Activated B cell treated with CpG ODN at 0.5 μM for 24 hours (primary cell): ENCODE results near the gene SPATS2. TPM values are rescaled to one million over a fixed set of nuclear protein-coding genes. Genes with fewer than 3 reads are reported as not detected.

ENCODE experiments used
- ATAC-seq: fragments of 200-7000 bp; cut with Tn5 transposase; one replicate; pipeline ENCODE4 v1.10.0; 2021; ENCODE audit warnings: low read depth, mild to moderate bottlenecking, moderate library complexity
- CTCF ChIA-PET: fragments of 350-600 bp; sonication (Branson Sonifier 250); formaldehyde crosslinking; loops from one replicate; lab custom pipeline; 2021; ENCODE audit warnings: antibody characterized with exemption; lab: Charles Lee
- POLR2A ChIA-PET: fragments of 350-600 bp; sonication (Branson Sonifier 250); formaldehyde crosslinking; loops from one replicate; lab custom pipeline; 2021; ENCODE audit warnings: antibody characterized with exemption; lab: Charles Lee
- DNase-seq: peaks from one replicate; pipeline ENCODE4 v3.0.0; 2022
- H3K27ac Mint-ChIP-seq: one replicate; pipeline ENCODE4 v1.8.0; 2020; ENCODE audit warnings: mixed read lengths
- H3K27me3 Mint-ChIP-seq: one replicate; pipeline ENCODE4 v1.8.0; 2021; ENCODE audit warnings: mixed read lengths
- H3K36me3 Mint-ChIP-seq: one replicate; pipeline ENCODE4 v1.8.0; 2021; ENCODE audit warnings: low read depth, mixed read lengths
- H3K4me1 Mint-ChIP-seq: one replicate; pipeline ENCODE4 v1.8.0; 2021; ENCODE audit warnings: mixed read lengths
- H3K4me3 Mint-ChIP-seq: one replicate; pipeline ENCODE4 v1.8.0; 2020; ENCODE audit warnings: mild to moderate bottlenecking, mixed read lengths
- H3K9me3 Mint-ChIP-seq: one replicate; pipeline ENCODE4 v1.8.0; 2020; ENCODE audit warnings: mixed read lengths
- CTCF ChIP-seq: fragments of 200-600 bp; IDR thresholded peaks from one replicate; pipeline ENCODE4 v1.8.0; 2022; ENCODE audit warnings: antibody characterized with exemption, mild to moderate bottlenecking
- intact Hi-C: fragments of 100-400 bp; cut with micrococcal nuclease; formaldehyde crosslinking; loops from one replicate; pipeline ENCODE4 v1.15.1; 2024
- total RNA-seq: library from RNA; stranded (reverse); gene quantifications from 2 replicates; pipeline ENCODE4 v1.2.3, GENCODE V29; 2022

Gene SPATS2
- total RNA-seq, 1 donor from 2014 or later, result 18.9 TPM

DNA sequence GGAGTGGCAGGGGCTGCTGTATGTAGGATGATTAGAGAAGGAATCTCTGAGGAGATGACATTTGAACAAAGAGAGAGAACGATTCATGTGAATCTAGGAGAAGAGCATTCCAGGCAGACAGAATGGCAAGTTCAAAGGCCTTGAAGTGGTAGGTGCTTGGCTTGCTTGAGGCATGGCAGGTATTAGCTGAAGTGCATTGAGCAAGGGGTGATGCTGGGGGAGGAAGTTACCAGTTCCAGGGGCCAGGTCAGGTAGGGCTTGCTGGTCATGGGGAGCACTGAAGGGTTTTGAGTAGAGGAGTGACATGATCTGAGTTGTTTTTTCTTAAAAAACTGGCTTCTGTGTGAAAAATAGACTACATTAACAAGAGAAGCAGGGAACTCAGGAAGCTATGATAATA, 71.8 kb downstream of the SPATS2 start:
- no peaks in the 10 kb centered on the region for H3K9me3 Mint-ChIP-seq
- no peak for TF ChIP-seq CTCF
- H3K27ac Mint-ChIP-seq, result no peak overlapping the region
- DNase-seq, result no peak
- ChIA-PET POLR2A (no interaction called here), CTCF (interaction anchor here (0.6 kb wide), 1 partner anchor 78 kb away, joined by 3 read pairs; no protein-coding TSS in a partner anchor)
- H3K4me1 Mint-ChIP-seq, result peaks cover 2% of the 10 kb centered on the region
- no peak overlapping the region for H3K4me3 Mint-ChIP-seq
- no peaks in the 10 kb centered on the region for H3K27me3 Mint-ChIP-seq
- ATAC-seq, result no peak
- peaks cover 7% of the 10 kb centered on the region for H3K36me3 Mint-ChIP-seq
- intact Hi-C loops, result no loop called here

DNA sequence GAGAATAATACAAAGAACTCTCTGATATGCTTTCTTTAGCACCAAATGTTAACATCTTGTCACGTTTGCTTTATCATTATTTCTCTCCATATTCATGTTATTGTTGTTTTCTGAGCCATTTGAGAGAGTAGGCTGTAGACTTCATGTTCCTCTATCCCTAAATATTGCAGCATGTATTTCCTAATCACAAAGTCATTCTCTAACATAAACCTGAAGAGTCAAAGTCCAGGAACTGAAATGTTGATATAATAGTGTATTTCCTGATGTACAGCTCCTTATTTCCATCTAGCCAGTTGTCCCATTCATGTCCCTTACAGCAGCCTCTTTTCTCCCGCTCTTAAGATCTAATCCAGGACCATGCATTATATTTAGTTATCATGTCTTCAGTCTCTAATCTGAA, 72.8 kb downstream of the SPATS2 start:
- DNase-seq (no peak), ATAC-seq (no peak)
- TF ChIP-seq CTCF, result no peak
- Mint-ChIP-seq H3K9me3 (no peaks in the 10 kb centered on the region), H3K27me3 (no peaks in the 10 kb centered on the region), H3K4me3 (no peak overlapping the region), H3K4me1 (no peaks in the 10 kb centered on the region), H3K27ac (no peak overlapping the region), H3K36me3 (peaks cover 7% of the 10 kb centered on the region)
- CTCF ChIA-PET, result interaction anchor here (0.7 kb wide), 1 partner anchor 81 kb away, joined by 3 read pairs; no protein-coding TSS in a partner anchor
- intact Hi-C loops, result no loop called here
- POLR2A ChIA-PET, result interaction anchor here (0.7 kb wide), 2 partner anchors 251 to 420 kb away, joined by 6 to 7 read pairs; partner anchors contain the start of gene TUBA1A

- no peak overlapping the region for H3K4me3 Mint-ChIP-seq
- intact Hi-C loops, result no loop called here
- no peak overlapping the region for H3K27ac Mint-ChIP-seq
- no peaks in the 10 kb centered on the region for H3K9me3 Mint-ChIP-seq
- TF ChIP-seq CTCF, result no peak
- POLR2A ChIA-PET, result interaction anchor here (0.6 kb wide), 1 partner anchor 180 kb away, joined by 8 read pairs; the partner anchor contains the start of gene PRPF40B
- no peak for DNase-seq
- H3K27me3 Mint-ChIP-seq, result no peaks in the 10 kb centered on the region
- no peaks in the 10 kb centered on the region for H3K4me1 Mint-ChIP-seq
- CTCF ChIA-PET, result interaction anchor here (0.6 to 1.8 kb wide), 3 partner anchors 14 to 84 kb away, joined by 3 to 6 read pairs (median 3); no protein-coding TSS in a partner anchor
- peaks cover 7% of the 10 kb centered on the region for H3K36me3 Mint-ChIP-seq
- ATAC-seq, result no peak
Measured at GRCh38 chr12:49442915-49443314, 75.7 kb downstream of the SPATS2 start.

DNA sequence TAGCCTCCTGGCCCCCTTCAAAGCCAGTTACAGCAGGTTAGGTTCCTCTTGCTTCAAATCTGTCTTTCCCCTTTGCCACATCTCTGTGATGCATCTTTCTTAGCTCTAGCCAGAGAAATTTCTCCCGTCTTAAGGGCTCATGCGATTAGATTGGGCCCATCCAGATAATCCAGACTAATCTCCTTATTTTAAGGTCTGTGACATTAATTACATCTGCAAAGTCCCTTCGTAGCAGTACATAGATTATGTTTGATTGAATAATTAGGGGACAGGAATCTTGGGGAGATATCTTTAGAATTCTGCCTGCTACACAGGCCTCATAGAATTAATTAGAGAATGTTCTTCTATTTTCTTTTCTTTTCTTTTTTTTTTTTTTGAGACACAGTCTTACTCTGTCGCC, 79.3 kb downstream of the SPATS2 start:
- ATAC-seq, result no peak
- ChIA-PET CTCF (no interaction called here), POLR2A (interaction anchor here (1.3 kb wide), 1 partner anchor 18 kb away, joined by 3 read pairs; no protein-coding TSS in a partner anchor)
- intact Hi-C loops, result no loop called here
- H3K27ac Mint-ChIP-seq, result no peak overlapping the region
- no peaks in the 10 kb centered on the region for H3K27me3 Mint-ChIP-seq
- peaks cover 18% of the 10 kb centered on the region for H3K36me3 Mint-ChIP-seq
- H3K4me3 Mint-ChIP-seq, result no peak overlapping the region
- peaks cover 8% of the 10 kb centered on the region for H3K4me1 Mint-ChIP-seq
- no peak for DNase-seq
- H3K9me3 Mint-ChIP-seq, result peaks cover 3% of the 10 kb centered on the region
- no peak for TF ChIP-seq CTCF

DNA sequence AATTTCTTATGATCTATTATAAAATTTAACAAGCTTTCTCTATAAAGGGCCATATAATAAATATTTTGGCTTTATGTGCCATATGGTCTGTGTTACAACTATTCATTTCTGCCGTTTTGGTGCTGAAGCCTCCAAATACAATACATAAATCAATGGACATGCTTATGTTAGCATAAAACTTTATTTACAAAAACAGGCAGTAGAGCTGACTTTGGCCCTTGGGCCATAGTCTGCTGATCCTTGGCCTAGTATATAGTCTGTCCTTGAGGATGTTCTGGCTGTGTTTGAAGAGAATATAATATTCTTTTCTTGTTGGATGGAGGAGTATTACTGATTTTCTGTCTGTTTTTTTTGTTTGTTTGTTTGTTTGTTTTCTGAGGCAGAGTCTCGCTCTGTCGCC, 81.6 kb downstream of the SPATS2 start:
- Mint-ChIP-seq H3K9me3 (peaks cover 3% of the 10 kb centered on the region), H3K4me3 (no peak overlapping the region), H3K4me1 (peaks cover 11% of the 10 kb centered on the region), H3K27me3 (no peaks in the 10 kb centered on the region), H3K27ac (no peak overlapping the region), H3K36me3 (peaks cover 11% of the 10 kb centered on the region)
- ChIA-PET CTCF (no interaction called here), POLR2A (no interaction called here)
- TF ChIP-seq CTCF, result no peak
- DNase-seq (no peak), ATAC-seq (no peak)
- intact Hi-C loops, result no loop called here
